Peyer's patch (tissue), 4 donors: ENCODE measurements around the gene QSER1. TPM values are rescaled to one million over a fixed set of nuclear protein-coding genes. Genes with fewer than 3 reads are reported as not detected.
"Not testable (repeated sequence)": the region's sequence is repeated elsewhere in the genome, so short reads cannot be mapped to it uniquely, and the experiment has no call there.

ENCODE experiments used
- DNase-seq, 3 donors: peaks; one replicate each; pipeline ENCODE4 v3.0.0-alpha.2; 2017 to 2019
- H3K27ac ChIP-seq, 4 donors: fragments of 200-600 bp; sonication (generic); one replicate each; pipeline ENCODE4 v1.5.1; 2016 to 2019
- H3K27me3 ChIP-seq, 2 donors: fragments of 200-600 bp; sonication (generic); one replicate each; pipeline ENCODE4 v1.5.1; 2019
- H3K36me3 ChIP-seq, 3 donors: fragments of 200-600 bp; sonication (generic); one replicate each; pipeline ENCODE4 v1.5.1; 2016 to 2019
- H3K4me1 ChIP-seq, 4 donors: fragments of 200-600 bp; sonication (generic); one replicate each; pipeline ENCODE4 v1.5.1; 2016 to 2019
- H3K4me3 ChIP-seq, 4 donors: fragments of 200-600 bp; sonication (generic); 1 replicate in 3 of 4; 2 replicates in 1 of 4; pipeline ENCODE4 v1.5.1; 2016 to 2019; ENCODE audit warnings: mild to moderate bottlenecking in 1 of 4
- H3K9me3 ChIP-seq, 4 donors: fragments of 200-600 bp; sonication (generic); one replicate each; pipeline ENCODE4 v1.5.1; 2016 to 2019; ENCODE audit warnings: mild to moderate bottlenecking in 1 of 4
- POLR2A ChIP-seq, 2 donors: fragments of 450-650 bp; IDR thresholded peaks; one replicate each; pipeline ENCODE4 v1.5.1; 2017; ENCODE audit warnings: antibody characterized with exemption in 2 of 2, mild to moderate bottlenecking in 2 of 2, moderate library complexity in 2 of 2
- total RNA-seq, 4 donors: library from RNA; depleted of rRNA; stranded (reverse); fragments of >200 nt; gene quantifications; one replicate each; pipeline ENCODE4 v1.1.0, GENCODE V29; 2016
- TF ChIP-seq, protein P1 (sequence below), 6 experiments: fragments of 450-650 bp in 4 of 6; fragments of 200-600 bp in 2 of 6; sonication (generic) in 1 of 6; IDR thresholded peaks; one replicate each; pipeline ENCODE4 v1.5.1; 2017 to 2019; ENCODE audit warnings: antibody characterized with exemption in 6 of 6, mild to moderate bottlenecking in 3 of 6, moderate library complexity in 1 of 6

The QSER1 gene
- total RNA-seq, 4 donors from 2014 or later = 17.7 to 111 (median 21.9) TPM

DNA sequence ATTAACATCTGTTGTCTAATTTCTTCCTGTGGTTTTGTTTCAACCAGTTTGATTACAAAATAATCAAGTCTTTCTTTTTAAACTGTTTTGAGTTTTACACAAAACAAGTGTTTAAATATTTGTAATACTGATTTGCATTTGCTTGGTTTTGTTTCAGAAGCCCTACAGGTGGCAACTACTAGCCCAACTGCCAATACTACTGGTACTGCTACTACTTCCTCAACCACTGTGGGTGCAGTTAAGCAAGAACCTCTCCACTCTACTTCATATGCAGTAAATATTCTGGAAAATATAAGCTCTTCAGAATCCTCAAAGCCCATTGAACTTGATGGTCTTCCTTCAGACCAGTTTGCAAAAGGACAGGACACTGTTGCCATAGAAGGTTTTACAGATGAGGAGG lies 61.1 kb downstream of the QSER1 start:
- Histone ChIP-seq H3K36me3 (peaks cover 0 to 21% (median 0%) of the 10 kb centered on the region in 3 donors), H3K4me3 (no peak overlapping the region), H3K27ac (no peak overlapping the region), H3K27me3 (no peaks in the 10 kb centered on the region), H3K9me3 (no peaks in the 10 kb centered on the region), H3K4me1 (no peaks in the 10 kb centered on the region)
- TF ChIP-seq POLR2A (IDR thresholded peaks at IDR 0.05) = no peak
- TF ChIP-seq, protein P1, sequence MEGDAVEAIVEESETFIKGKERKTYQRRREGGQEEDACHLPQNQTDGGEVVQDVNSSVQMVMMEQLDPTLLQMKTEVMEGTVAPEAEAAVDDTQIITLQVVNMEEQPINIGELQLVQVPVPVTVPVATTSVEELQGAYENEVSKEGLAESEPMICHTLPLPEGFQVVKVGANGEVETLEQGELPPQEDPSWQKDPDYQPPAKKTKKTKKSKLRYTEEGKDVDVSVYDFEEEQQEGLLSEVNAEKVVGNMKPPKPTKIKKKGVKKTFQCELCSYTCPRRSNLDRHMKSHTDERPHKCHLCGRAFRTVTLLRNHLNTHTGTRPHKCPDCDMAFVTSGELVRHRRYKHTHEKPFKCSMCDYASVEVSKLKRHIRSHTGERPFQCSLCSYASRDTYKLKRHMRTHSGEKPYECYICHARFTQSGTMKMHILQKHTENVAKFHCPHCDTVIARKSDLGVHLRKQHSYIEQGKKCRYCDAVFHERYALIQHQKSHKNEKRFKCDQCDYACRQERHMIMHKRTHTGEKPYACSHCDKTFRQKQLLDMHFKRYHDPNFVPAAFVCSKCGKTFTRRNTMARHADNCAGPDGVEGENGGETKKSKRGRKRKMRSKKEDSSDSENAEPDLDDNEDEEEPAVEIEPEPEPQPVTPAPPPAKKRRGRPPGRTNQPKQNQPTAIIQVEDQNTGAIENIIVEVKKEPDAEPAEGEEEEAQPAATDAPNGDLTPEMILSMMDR (IDR thresholded peaks at IDR 0.05) = no peak
- DNase-seq = no peak

DNA sequence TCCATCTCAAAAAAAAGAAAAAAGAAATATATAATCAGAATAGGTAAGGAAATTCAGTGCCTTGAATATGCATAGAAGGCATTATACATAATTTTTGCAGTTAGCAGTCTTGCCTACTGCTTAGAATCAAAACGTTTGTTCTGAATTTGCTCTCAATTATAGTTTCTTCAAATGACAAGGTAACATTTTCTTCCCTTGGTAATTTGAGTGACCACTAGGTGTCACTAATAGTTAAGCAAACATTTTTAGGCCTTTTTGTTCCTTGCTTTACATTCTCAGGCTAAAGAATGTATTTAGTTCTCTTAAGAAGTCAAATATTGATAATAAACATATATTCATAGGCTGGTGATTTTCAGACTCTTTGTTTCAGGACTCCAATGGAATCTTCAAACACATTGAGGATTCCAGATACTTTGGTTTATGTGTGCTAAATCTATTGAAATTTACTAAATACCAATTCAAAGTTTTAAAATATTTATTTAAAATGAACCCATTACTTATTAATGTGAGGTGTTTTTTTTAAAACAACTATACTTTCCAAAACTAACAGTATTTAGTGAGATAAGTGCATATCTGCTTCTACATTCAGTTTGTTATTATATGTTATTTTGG lies 68.0 kb downstream of the QSER1 start:
- no peaks in the 10 kb centered on the region for H3K4me1 ChIP-seq
- H3K36me3 ChIP-seq = peaks cover 0 to 38% (median 0%) of the 10 kb centered on the region in 3 donors

GRCh38 chr11:32962016-32962415 lies 69.4 kb downstream of the QSER1 start:
- no peak for DNase-seq
- Histone ChIP-seq H3K27me3 (no peaks in the 10 kb centered on the region), H3K9me3 (no peaks in the 10 kb centered on the region), H3K27ac (no peak overlapping the region), H3K4me1 (no peaks in the 10 kb centered on the region), H3K36me3 (peaks cover 0 to 37% (median 0%) of the 10 kb centered on the region in 3 donors), H3K4me3 (no peak overlapping the region)
- TF ChIP-seq, protein P1 (IDR thresholded peaks at IDR 0.05) = no peak
- TF ChIP-seq POLR2A (IDR thresholded peaks at IDR 0.05) = no peak

More for the DNA sequence above, 68.0 kb downstream of the QSER1 start:
- Histone ChIP-seq H3K27me3 (no peaks in the 10 kb centered on the region), H3K27ac (no peak overlapping the region), H3K9me3 (no peaks in the 10 kb centered on the region), H3K4me3 (no peak overlapping the region)
- TF ChIP-seq, protein P1 (IDR thresholded peaks at IDR 0.05) = peak; percentile 23 to 85 (median 78)
- TF ChIP-seq POLR2A (IDR thresholded peaks at IDR 0.05) = no peak
- no peak for DNase-seq

DNA sequence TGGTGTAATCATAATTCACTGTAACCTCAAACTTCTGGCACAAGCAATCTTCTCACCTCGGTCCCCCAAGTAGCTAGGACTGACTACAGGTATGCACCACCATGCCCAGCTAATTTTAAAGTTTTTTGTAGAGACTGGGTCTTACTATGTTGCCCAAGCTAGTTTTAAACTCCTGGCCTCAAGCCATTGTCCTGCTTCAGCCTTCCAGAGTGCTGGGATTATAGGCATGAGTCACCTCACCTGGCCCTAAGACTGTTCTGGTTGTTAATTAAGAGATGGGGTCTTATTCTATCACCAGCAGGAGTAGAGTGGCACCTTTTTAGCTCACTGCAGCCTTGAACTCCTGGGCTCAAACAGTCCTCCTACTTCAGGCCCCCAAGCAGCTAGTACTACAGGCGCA lies 71.1 kb downstream of the QSER1 start:
- H3K27ac ChIP-seq = no peak overlapping the region
- DNase-seq = no peak
- no peaks in the 10 kb centered on the region for H3K27me3 ChIP-seq
- no peak overlapping the region for H3K4me3 ChIP-seq
- peaks cover 0 to 25% (median 0%) of the 10 kb centered on the region in 3 donors for H3K36me3 ChIP-seq
- TF ChIP-seq, protein P1 (IDR thresholded peaks at IDR 0.05) = no peak
- no peak for TF ChIP-seq POLR2A (IDR thresholded peaks at IDR 0.05)
- no peaks in the 10 kb centered on the region for H3K9me3 ChIP-seq
- H3K4me1 ChIP-seq = no peaks in the 10 kb centered on the region

- TF ChIP-seq, protein P1 (IDR thresholded peaks at IDR 0.05) = no peak
- TF ChIP-seq POLR2A (IDR thresholded peaks at IDR 0.05) = no peak
- Histone ChIP-seq H3K27me3 (no peaks in the 10 kb centered on the region), H3K27ac (no peak overlapping the region), H3K4me1 (no peaks in the 10 kb centered on the region), H3K36me3 (peaks cover 0 to 28% (median 0%) of the 10 kb centered on the region in 3 donors), H3K9me3 (no peaks in the 10 kb centered on the region), H3K4me3 (no peak overlapping the region)
- DNase-seq = no peak
These were observed 75.9 kb downstream of the QSER1 start for GRCh38 chr11:32968541-32968940.

- H3K36me3 ChIP-seq = peaks cover 0 to 27% (median 0%) of the 10 kb centered on the region in 3 donors
- H3K27me3 ChIP-seq, DNase-seq, H3K4me1 ChIP-seq, H3K27ac ChIP-seq, H3K9me3 ChIP-seq, H3K4me3 ChIP-seq: not testable (repeated sequence)
These were observed 79.6 kb downstream of the QSER1 start for GRCh38 chr11:32972233-32972632.
